ENCODE measurements around the gene CDC42EP3.

The CDC42EP3 gene

DNA sequence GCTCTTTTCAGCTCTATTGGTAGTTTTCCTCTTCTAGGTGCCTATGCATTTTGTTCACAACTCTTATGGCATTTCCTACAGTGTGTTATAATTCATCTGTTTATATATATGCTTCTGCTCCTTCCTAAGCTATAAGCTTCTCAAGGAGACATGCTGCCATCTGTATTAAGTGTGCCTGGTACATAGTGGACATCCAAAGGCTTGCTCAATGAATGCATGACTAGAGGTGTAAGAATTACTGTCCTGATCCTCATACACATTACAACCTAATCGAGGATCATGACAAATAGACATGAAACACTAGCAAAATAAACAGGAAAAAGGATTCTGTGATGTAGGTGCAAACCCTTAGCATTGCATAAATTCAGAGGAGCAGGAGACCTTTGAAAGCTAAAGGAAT, 50.2 kb downstream of the CDC42EP3 start:
- TF ChIP-seq, protein P1, sequence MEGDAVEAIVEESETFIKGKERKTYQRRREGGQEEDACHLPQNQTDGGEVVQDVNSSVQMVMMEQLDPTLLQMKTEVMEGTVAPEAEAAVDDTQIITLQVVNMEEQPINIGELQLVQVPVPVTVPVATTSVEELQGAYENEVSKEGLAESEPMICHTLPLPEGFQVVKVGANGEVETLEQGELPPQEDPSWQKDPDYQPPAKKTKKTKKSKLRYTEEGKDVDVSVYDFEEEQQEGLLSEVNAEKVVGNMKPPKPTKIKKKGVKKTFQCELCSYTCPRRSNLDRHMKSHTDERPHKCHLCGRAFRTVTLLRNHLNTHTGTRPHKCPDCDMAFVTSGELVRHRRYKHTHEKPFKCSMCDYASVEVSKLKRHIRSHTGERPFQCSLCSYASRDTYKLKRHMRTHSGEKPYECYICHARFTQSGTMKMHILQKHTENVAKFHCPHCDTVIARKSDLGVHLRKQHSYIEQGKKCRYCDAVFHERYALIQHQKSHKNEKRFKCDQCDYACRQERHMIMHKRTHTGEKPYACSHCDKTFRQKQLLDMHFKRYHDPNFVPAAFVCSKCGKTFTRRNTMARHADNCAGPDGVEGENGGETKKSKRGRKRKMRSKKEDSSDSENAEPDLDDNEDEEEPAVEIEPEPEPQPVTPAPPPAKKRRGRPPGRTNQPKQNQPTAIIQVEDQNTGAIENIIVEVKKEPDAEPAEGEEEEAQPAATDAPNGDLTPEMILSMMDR (IDR thresholded peaks at IDR 0.05; ENCODE audit: insufficient read depth, low read depth, low read length, missing control alignments), result no peak
- no peak overlapping the region for H3K4me3 ChIP-seq (ENCODE audit: low read length)
- no peak for DNase-seq (ENCODE audit: low read depth)

DNA sequence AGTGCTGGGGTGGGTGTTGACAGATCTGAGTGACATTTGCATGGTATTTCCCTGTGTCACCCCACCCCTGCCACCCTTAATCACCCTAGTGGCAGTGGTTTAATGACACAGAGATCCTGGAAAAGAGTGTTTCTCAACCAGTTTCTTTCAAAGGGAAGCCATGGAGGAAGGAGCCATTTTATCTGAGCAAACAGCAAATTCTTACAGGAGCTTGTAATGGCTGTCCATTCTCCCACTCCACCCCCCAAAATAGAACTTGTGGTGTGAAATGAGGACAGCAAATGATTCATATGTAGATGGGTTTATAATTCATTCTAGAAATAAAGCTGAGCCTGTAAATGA, 51.5 kb downstream of the CDC42EP3 start:
- no peak for DNase-seq (ENCODE audit: low read depth)
- TF ChIP-seq, protein P1 (IDR thresholded peaks at IDR 0.05; ENCODE audit: insufficient read depth, low read depth, low read length, missing control alignments), result no peak
- H3K4me3 ChIP-seq (ENCODE audit: low read length), result no peak overlapping the region

DNA sequence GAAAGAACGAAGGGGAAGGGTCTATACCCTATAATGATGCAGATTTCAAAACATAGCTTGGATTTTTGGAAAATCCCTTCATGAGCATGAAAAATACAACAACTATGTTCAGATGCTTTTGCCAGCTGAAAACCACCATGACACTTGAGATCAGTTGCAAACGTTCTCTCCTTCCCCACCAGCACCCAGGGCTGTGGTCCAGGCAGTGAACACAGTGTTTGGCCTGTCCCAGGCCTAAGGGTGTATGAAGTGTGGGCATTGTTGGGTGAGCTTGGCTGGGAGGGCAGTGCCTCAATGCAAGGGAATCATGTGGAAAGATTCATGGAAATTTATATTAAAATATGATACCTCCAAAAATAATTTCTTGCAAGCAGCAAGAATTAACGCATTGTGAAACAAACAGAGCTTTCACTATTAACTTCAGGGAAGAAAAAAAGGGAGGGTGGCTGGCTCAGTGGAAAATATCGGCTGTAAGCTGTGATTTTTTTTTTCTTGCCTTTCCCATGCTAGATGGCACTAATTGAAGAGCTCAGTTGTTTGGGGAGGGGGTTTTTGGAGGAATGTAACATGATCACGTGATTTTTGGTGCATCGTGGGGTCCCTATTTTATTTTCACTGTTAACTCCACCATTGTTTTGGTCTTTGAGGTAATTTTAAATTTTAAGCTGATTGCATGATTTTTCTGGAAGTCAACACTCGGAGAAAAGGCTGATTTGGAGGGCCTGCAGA, 52.0 kb downstream of the CDC42EP3 start:
- no peak overlapping the region for H3K4me3 ChIP-seq (ENCODE audit: low read length)
- TF ChIP-seq, protein P1 (IDR thresholded peaks at IDR 0.05; ENCODE audit: insufficient read depth, low read depth, low read length, missing control alignments), result no peak
- DNase-seq (ENCODE audit: low read depth), result no peak

DNA sequence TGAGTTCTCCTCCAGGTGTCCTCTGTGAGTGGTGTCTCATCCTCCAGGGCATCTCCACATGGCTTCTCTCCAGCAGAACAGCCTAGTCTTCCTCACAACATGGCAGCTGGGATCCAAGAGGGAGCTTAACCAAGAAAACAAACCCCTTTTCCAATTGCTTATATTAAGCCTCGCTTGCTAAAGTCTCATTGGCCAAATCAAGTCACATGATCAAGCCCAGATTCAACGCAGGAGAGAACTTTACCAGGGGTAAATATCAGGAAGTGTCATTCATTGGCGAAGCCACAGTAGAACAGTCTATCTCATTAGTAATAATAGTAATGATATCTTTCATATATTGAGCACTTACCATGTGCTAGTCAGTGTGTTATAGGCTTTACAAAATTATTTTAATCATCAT, 53.1 kb downstream of the CDC42EP3 start:
- TF ChIP-seq, protein P1 (IDR thresholded peaks at IDR 0.05; ENCODE audit: insufficient read depth, low read depth, low read length, missing control alignments), result no peak
- H3K4me3 ChIP-seq (ENCODE audit: low read length), result no peak overlapping the region
- DNase-seq (ENCODE audit: low read depth), result no peak

DNA sequence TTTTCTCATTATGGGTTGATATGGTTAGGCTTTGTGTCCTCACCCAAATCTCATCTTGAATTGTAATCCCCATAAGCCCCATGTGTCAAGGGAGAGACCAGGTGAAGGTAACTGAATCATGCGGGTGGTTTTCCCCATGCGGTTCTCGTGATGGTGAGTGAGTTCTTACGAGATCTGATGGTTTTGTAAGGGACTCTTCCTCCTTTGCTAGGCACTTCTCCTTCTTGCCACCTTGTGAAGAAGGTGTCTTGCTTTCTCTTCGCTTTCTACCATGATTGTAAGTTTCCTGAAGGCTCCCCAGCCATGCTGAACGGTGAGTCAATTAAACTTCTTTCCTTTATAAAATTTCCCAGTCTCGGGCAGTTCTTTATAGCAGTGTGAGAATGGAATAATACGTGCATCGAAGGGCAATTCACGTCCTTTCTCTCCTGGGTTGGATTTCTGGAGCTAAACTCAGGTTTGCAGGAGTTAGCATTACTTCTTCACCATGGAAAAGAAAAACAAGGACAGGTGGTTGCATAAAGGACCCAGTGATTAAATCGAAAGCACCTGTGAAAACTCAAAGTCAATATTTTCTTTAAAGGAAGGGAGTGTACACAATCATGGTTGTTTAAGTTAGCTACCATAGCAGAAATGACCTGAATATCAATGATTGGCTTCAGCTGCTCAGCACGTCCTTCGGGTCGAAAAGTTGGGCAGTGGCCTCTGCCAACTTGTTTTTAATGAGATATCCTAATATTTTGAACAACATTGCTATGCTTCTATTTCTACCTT, 54.1 kb downstream of the CDC42EP3 start:
- TF ChIP-seq, protein P1 (IDR thresholded peaks at IDR 0.05; ENCODE audit: insufficient read depth, low read depth, low read length, missing control alignments), result no peak
- no peak for DNase-seq (ENCODE audit: low read depth)
- no peak overlapping the region for H3K4me3 ChIP-seq (ENCODE audit: low read length)

DNA sequence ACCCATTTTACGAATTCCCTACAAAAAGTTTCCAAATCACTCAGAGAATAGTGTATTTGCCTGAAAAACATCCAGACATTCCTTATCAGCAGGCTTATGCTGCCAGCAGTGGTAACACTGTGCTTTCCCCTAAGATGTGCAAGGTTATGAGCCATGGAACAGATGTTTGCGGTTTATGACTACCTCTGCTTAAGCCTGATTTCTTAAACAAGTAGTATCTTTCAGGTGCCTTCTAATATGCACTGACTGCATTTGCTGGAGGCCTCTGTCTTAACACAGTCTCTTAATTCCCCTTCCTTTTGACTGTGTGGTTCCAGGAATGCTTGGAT, 54.8 kb downstream of the CDC42EP3 start:
- TF ChIP-seq, protein P1 (IDR thresholded peaks at IDR 0.05; ENCODE audit: insufficient read depth, low read depth, low read length, missing control alignments), result no peak
- DNase-seq (ENCODE audit: low read depth), result no peak
- no peak overlapping the region for H3K4me3 ChIP-seq (ENCODE audit: low read length)

All from epithelial cell of esophagus (primary cell).